Breast epithelium (tissue), 3 donors: ENCODE data around the gene ALS2CL.

Source experiments
- CTCF ChIP-seq, 3 donors: fragments of 450-650 bp; IDR thresholded peaks; one replicate each; pipeline ENCODE4 v1.5.1; 2016 to 2017; ENCODE audit warnings: antibody characterized with exemption in 3 of 3, mild to moderate bottlenecking in 3 of 3, moderate library complexity in 3 of 3
- POLR2A ChIP-seq: fragments of 450-650 bp; IDR thresholded peaks from one replicate; pipeline ENCODE4 v1.6.1; 2016; ENCODE audit warnings: antibody characterized with exemption, mild to moderate bottlenecking, moderate library complexity

GRCh38 chr3:46710229-46710628 lies 16.8 kb upstream of the ALS2CL start:
- no peak for TF ChIP-seq POLR2A
- TF ChIP-seq CTCF (IDR thresholded peaks at IDR 0.05) = no peak
